HG02610 (cell line): Measurements from ENCODE around the gene CACNB2.

Experiments
- ATAC-seq: cut with Tn5 transposase; IDR thresholded peaks from one replicate; pipeline ENCODE4 v1.9.1; 2021; ENCODE audit warnings: mild to moderate bottlenecking, moderate library complexity; ENCODE audit not compliant: unreplicated experiment

Gene CACNB2

GRCh38 chr10:18497806-18498369 lies 357.7 kb downstream of the CACNB2 start:
- no peak for ATAC-seq

- ATAC-seq: no peak
Observed at GRCh38 chr10:18498998-18499397, 358.8 kb downstream of the CACNB2 start.

- no peak for ATAC-seq
Observed at GRCh38 chr10:18500576-18500975, 360.4 kb downstream of the CACNB2 start.

GRCh38 chr10:18501198-18501597 lies 361.0 kb downstream of the CACNB2 start:
- ATAC-seq: peak; percentile 84

GRCh38 chr10:18501629-18502028 lies 361.4 kb downstream of the CACNB2 start:
- no peak for ATAC-seq

- no peak for ATAC-seq
Observed at GRCh38 chr10:18504161-18504560, 363.9 kb downstream of the CACNB2 start.

- ATAC-seq: no peak
Observed at GRCh38 chr10:18505456-18506118, 365.4 kb downstream of the CACNB2 start.

GRCh38 chr10:18508587-18508986 lies 368.4 kb downstream of the CACNB2 start:
- no peak for ATAC-seq

- ATAC-seq: no peak
Observed at GRCh38 chr10:18514537-18514936, 374.3 kb downstream of the CACNB2 start.

GRCh38 chr10:18516851-18517250 lies 376.6 kb downstream of the CACNB2 start:
- ATAC-seq: no peak

GRCh38 chr10:18523025-18523424 lies 382.8 kb downstream of the CACNB2 start:
- no peak for ATAC-seq

GRCh38 chr10:18523858-18524257 lies 383.6 kb downstream of the CACNB2 start:
- no peak for ATAC-seq

- no peak for ATAC-seq
Observed at GRCh38 chr10:18527687-18528086, 387.5 kb downstream of the CACNB2 start.

- no peak for ATAC-seq
Observed at GRCh38 chr10:18528292-18528691, 388.1 kb downstream of the CACNB2 start.

- ATAC-seq: no peak
Observed at GRCh38 chr10:18532881-18533535, 392.8 kb downstream of the CACNB2 start.

GRCh38 chr10:18533896-18534295 lies 393.7 kb downstream of the CACNB2 start:
- ATAC-seq: no peak

- no peak for ATAC-seq
Observed at GRCh38 chr10:18539335-18539734, 399.1 kb downstream of the CACNB2 start.

GRCh38 chr10:18540195-18540594 lies 400.0 kb downstream of the CACNB2 start:
- ATAC-seq: no peak

- no peak for ATAC-seq
Observed at GRCh38 chr10:18542832-18543231, 402.6 kb downstream of the CACNB2 start.

GRCh38 chr10:18545621-18546305 lies 405.5 kb downstream of the CACNB2 start:
- ATAC-seq: no peak

GRCh38 chr10:18549105-18549504 lies 408.9 kb downstream of the CACNB2 start:
- no peak for ATAC-seq

GRCh38 chr10:18551473-18551872 lies 411.2 kb downstream of the CACNB2 start:
- ATAC-seq: no peak
